Lower lobe of right lung (tissue), 2 donors: Measurements from ENCODE around the gene DLGAP1. TPM values are rescaled to one million over a fixed set of nuclear protein-coding genes. Genes with fewer than 3 reads are reported as not detected.
A peak's percentile ranks its signal among the peaks of the same experiment; 100 is the strongest.

Source experiments
- ATAC-seq, 2 donors: fragments of 200-7000 bp; cut with Tn5 transposase; one replicate each; pipeline ENCODE4 v1.9.1; 2020 to 2022; ENCODE audit warnings: mild to moderate bottlenecking in 2 of 2, moderate library complexity in 2 of 2
- DNase-seq: peaks from one replicate; pipeline ENCODE4 v3.0.0-alpha.2; 2020
- H3K27ac ChIP-seq: fragments of 200-600 bp; one replicate; pipeline ENCODE4 v1.8.0; 2022
- H3K27me3 ChIP-seq: fragments of 200-600 bp; one replicate; pipeline ENCODE4 v1.8.0; 2022; ENCODE audit warnings: low read depth
- H3K36me3 ChIP-seq: fragments of 200-600 bp; one replicate; pipeline ENCODE4 v1.8.0; 2022; ENCODE audit warnings: mild to moderate bottlenecking
- H3K4me1 ChIP-seq: fragments of 200-600 bp; one replicate; pipeline ENCODE4 v1.8.0; 2022
- H3K4me3 ChIP-seq: fragments of 200-600 bp; one replicate; pipeline ENCODE4 v1.8.0; 2022; ENCODE audit warnings: mild to moderate bottlenecking
- H3K9me3 ChIP-seq: fragments of 200-600 bp; one replicate; pipeline ENCODE4 v1.8.0; 2022
- intact Hi-C: fragments of 100-400 bp; cut with DNase I; formaldehyde crosslinking; loops from one replicate; pipeline ENCODE4 v1.11.0; 2022
- total RNA-seq: library from RNA; stranded (reverse); fragmentation: NEBNext Ultra II Directional; extraction: Animal tissue kit (Norgen Biotek cat#: 25700); gene quantifications from one replicate; pipeline ENCODE4 v1.2.1, GENCODE V29; 2021
- TF ChIP-seq, protein P1 (sequence below): fragments of 200-600 bp; IDR thresholded peaks from one replicate; pipeline ENCODE4 v1.8.0; 2022; ENCODE audit warnings: antibody characterized with exemption, mild to moderate bottlenecking
- donor health status: DM: no; HTN: yes; CAD: no; lungs with severe emphysema.

DLGAP1 gene
- total RNA-seq, 1 donor from 2014 or later = 3.8 TPM

DNA sequence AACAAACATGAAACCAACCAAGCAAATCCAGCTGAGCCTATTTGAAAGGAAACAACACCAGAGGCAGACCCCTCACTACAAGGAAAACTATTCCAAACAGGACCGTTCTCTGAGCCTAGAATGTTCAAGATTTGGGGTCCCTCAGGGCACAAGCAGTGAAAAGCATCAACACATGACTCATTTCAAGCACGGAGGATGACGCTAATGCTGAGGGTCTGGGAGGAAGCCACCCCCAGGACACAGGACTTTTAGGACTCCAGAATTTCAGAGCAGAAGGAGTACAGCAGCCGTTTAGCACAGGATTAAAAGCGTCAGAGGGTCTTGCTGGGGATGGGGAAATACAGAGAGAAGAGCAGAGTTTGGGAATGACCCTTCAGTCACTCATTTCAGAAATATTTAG is 168.9 kb downstream of the DLGAP1 start:
- Histone ChIP-seq H3K4me1 (no peaks in the 10 kb centered on the region), H3K9me3 (no peaks in the 10 kb centered on the region), H3K4me3 (no peak overlapping the region), H3K27me3 (no peaks in the 10 kb centered on the region), H3K27ac (no peak overlapping the region), H3K36me3 (no peaks in the 10 kb centered on the region)
- ATAC-seq (no peak), DNase-seq (no peak)
- TF ChIP-seq, protein P1, sequence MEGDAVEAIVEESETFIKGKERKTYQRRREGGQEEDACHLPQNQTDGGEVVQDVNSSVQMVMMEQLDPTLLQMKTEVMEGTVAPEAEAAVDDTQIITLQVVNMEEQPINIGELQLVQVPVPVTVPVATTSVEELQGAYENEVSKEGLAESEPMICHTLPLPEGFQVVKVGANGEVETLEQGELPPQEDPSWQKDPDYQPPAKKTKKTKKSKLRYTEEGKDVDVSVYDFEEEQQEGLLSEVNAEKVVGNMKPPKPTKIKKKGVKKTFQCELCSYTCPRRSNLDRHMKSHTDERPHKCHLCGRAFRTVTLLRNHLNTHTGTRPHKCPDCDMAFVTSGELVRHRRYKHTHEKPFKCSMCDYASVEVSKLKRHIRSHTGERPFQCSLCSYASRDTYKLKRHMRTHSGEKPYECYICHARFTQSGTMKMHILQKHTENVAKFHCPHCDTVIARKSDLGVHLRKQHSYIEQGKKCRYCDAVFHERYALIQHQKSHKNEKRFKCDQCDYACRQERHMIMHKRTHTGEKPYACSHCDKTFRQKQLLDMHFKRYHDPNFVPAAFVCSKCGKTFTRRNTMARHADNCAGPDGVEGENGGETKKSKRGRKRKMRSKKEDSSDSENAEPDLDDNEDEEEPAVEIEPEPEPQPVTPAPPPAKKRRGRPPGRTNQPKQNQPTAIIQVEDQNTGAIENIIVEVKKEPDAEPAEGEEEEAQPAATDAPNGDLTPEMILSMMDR = no peak
- intact Hi-C loops = no loop called here

DNA sequence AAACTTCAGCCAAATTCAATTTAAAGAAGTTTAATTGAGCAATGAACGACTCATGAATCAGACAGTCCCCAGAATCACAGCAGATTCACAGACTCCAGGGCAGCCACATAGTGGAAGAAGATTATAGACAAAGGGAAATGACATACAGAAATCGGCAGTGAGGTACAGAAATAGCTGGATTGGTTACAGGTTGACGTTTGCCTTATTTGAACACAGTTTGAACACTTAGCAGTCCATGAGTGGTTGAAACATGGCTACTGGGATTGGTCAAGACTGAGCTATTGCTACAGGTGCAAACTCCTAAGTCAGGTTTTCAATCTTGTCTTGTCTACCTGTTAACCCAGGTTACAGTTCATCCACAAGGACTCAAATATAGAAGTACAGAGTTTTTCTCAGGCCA is 169.6 kb downstream of the DLGAP1 start:
- TF ChIP-seq, protein P1 = no peak

DNA sequence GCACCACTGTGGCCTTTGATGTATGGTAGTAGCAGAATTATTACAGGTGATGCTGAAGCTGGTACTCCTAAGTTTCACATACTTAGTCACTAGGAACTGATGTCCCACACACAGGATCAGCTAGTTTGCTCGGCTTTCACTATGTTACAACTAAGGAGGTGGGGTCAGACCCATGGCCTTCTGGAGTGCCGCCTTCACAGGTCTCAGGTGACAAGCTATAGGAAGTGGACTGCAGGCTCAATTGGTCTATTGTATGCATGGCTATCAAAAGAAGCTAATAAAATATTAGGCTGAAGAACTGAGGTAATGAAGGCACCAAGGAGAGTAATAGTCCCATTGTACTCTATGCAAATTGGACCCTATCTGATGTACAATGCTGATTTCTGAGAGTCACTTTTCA is 170.6 kb downstream of the DLGAP1 start:
- Histone ChIP-seq H3K27me3 (no peaks in the 10 kb centered on the region), H3K36me3 (no peaks in the 10 kb centered on the region), H3K9me3 (no peaks in the 10 kb centered on the region), H3K4me3 (no peak overlapping the region), H3K27ac (no peak overlapping the region), H3K4me1 (no peaks in the 10 kb centered on the region)
- DNase-seq = no peak
- ATAC-seq = no peak
- intact Hi-C loops = no loop called here
- TF ChIP-seq, protein P1 = no peak

More for the DNA sequence above, 169.6 kb downstream of the DLGAP1 start:
- intact Hi-C loops = no loop called here
- no peak overlapping the region for H3K27ac ChIP-seq
- H3K4me3 ChIP-seq = no peak overlapping the region
- no peaks in the 10 kb centered on the region for H3K4me1 ChIP-seq
- H3K36me3 ChIP-seq = no peaks in the 10 kb centered on the region
- no peaks in the 10 kb centered on the region for H3K27me3 ChIP-seq
- ATAC-seq (no peak), DNase-seq (no peak)
- H3K9me3 ChIP-seq = no peaks in the 10 kb centered on the region

DNA sequence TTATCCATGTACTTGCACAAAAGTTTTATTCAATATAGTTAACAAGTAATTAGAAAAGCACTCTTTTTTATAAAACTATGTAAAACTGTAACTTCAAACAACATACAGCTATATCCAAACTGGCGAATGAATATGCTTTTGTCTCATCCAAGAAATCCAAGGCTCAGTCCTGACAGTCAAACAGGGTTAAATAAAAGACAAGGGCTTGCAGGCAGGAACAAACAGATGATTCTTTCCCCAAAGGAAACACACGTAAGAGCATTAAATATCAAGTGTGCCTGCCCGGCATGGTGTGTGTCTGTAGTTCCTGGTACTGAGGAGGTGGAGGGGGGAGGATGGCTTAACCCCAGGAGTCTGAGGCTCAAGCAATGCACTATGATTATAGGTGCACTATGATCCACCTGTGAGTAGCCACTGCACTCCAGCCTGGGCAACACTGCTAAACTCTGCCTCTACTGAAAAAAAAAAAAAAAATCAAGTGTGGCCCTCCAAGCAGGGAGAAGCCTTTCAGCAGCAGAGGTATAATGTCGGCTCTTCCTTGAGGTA is 171.3 kb downstream of the DLGAP1 start:
- Histone ChIP-seq H3K36me3 (no peaks in the 10 kb centered on the region), H3K27me3 (no peaks in the 10 kb centered on the region), H3K9me3 (no peaks in the 10 kb centered on the region), H3K4me1 (no peaks in the 10 kb centered on the region), H3K27ac (no peak overlapping the region), H3K4me3 (no peak overlapping the region)
- intact Hi-C loops = no loop called here
- ATAC-seq = peak; percentile 26 to 42
- TF ChIP-seq, protein P1 = no peak
- DNase-seq = no peak

DNA sequence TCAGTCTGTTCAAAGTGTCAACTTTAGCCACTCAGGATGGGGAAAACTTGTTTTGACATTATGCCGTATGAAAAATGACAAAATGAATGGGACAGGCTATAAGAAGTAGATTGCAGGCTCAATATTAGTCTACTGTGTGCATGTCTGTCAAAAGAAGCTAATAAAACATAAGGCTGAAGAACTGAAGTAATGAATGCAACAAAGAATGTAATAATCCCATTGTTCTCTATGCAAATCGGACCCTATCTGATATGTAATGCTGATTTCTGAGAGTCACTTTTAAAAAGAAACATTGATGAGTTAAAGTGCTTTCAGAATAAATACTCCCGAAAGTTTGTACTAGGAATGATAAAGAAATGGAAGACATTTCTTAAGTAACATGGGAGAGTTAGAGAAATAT is 172.2 kb downstream of the DLGAP1 start:
- no peak for ATAC-seq
- DNase-seq = no peak
- Histone ChIP-seq H3K27ac (no peak overlapping the region), H3K9me3 (no peaks in the 10 kb centered on the region), H3K36me3 (no peaks in the 10 kb centered on the region), H3K27me3 (no peaks in the 10 kb centered on the region), H3K4me1 (no peaks in the 10 kb centered on the region), H3K4me3 (no peak overlapping the region)
- intact Hi-C loops = no loop called here
- TF ChIP-seq, protein P1 = no peak
